MCF 10A (cell line): ENCODE data around the gene ZBTB38. TPM values are rescaled to one million over a fixed set of nuclear protein-coding genes. Genes with fewer than 3 reads are reported as not detected.

Source experiments
- BruUV-seq: library from RNA; stranded (reverse); fragments of 400-500 nt; replicated peaks from 2 replicates; lab custom pipeline; 2021; lab: Mats Ljungman, UMichigan
- CTCF ChIA-PET: fragments of 300-600 bp; sonication (Branson Sonifier 250); formaldehyde crosslinking; extraction: SDS; loops from one replicate; lab custom pipeline; 2021; ENCODE audit warnings: antibody characterized with exemption, inconsistent platforms; lab: Yijun Ruan, JAX
- POLR2A ChIA-PET: fragments of 300-600, 350-650 bp; sonication (Branson Sonifier 250); formaldehyde crosslinking; extraction: SDS; loops from one replicate; lab custom pipeline; 2020; ENCODE audit warnings: antibody characterized with exemption, inconsistent platforms; lab: Yijun Ruan, JAX
- DNase-seq: peaks from one replicate; pipeline ENCODE4 v3.0.0-alpha.2; 2018; ENCODE audit not compliant: unreplicated experiment
- H3K27ac Mint-ChIP-seq: one replicate; pipeline ENCODE4 v1.8.0; 2022; ENCODE audit warnings: mild to moderate bottlenecking, low read depth, mixed read lengths; ENCODE audit not compliant: unreplicated experiment
- H3K27me3 Mint-ChIP-seq: one replicate; pipeline ENCODE4 v1.8.0; 2022; ENCODE audit warnings: mixed read lengths; ENCODE audit not compliant: insufficient read depth, unreplicated experiment
- H3K36me3 Mint-ChIP-seq: one replicate; pipeline ENCODE4 v1.8.0; 2022; ENCODE audit warnings: mild to moderate bottlenecking, moderate library complexity, mixed read lengths; ENCODE audit not compliant: insufficient read depth, unreplicated experiment
- H3K4me1 Mint-ChIP-seq: one replicate; pipeline ENCODE4 v1.8.0; 2022; ENCODE audit warnings: mixed read lengths; ENCODE audit not compliant: insufficient read depth, unreplicated experiment
- H3K4me3 Mint-ChIP-seq: one replicate; pipeline ENCODE4 v1.8.0; 2022; ENCODE audit warnings: mild to moderate bottlenecking, moderate library complexity, mixed read lengths; ENCODE audit not compliant: unreplicated experiment
- H3K9me3 Mint-ChIP-seq: one replicate; pipeline ENCODE4 v1.8.0; 2022; ENCODE audit warnings: mixed read lengths; ENCODE audit not compliant: unreplicated experiment
- CTCF ChIP-seq: fragments of 200-600 bp; IDR thresholded peaks from one replicate; pipeline ENCODE4 v1.8.0; 2022; ENCODE audit warnings: antibody characterized with exemption, mild to moderate bottlenecking; ENCODE audit not compliant: unreplicated experiment
- intact Hi-C: fragments of 100-400 bp; cut with micrococcal nuclease; formaldehyde crosslinking; loops from 2 replicates; pipeline ENCODE4 v1.14.1; 2022
- total RNA-seq: library from RNA; stranded (reverse); gene quantifications from 2 replicates; pipeline ENCODE4 v1.2.3, GENCODE V29; 2022

The ZBTB38 gene
- total RNA-seq, 1 experiment from 2014 or later: 168 TPM

- ChIA-PET CTCF (interaction anchor here (0.6 to 0.9 kb wide), 5 partner anchors 66 to 143 kb away, joined by 3 read pairs; no protein-coding TSS in a partner anchor), POLR2A (interaction anchor here (0.6 to 1.6 kb wide), 7 partner anchors 8 to 94 kb away, joined by 3 to 6 read pairs (median 4); no protein-coding TSS in a partner anchor)
- Mint-ChIP-seq H3K4me1 (peaks cover 36% of the 10 kb centered on the region), H3K36me3 (peaks cover 68% of the 10 kb centered on the region), H3K9me3 (no peaks in the 10 kb centered on the region), H3K27ac (peak overlapping the region; percentile 66), H3K27me3 (no peaks in the 10 kb centered on the region), H3K4me3 (peak overlapping the region; percentile 10)
- no peak for TF ChIP-seq CTCF
- DNase-seq: peak; percentile 49
- BruUV-seq: no TSS peak
- intact Hi-C loops: no loop called here
Observed at GRCh38 chr3:141392897-141393734, 24.8 kb downstream of the ZBTB38 start.

- intact Hi-C loops: no loop called here
- CTCF ChIA-PET: interaction anchor here (0.6 to 0.7 kb wide), 2 partner anchors 99 to 143 kb away, joined by 3 read pairs; no protein-coding TSS in a partner anchor
- no peak for DNase-seq
- BruUV-seq: no TSS peak
- POLR2A ChIA-PET: interaction anchor here (0.9 to 1.2 kb wide), 4 partner anchors 13 to 28 kb away, joined by 3 to 6 read pairs (median 4); no protein-coding TSS in a partner anchor
- Mint-ChIP-seq H3K36me3 (peaks cover 65% of the 10 kb centered on the region), H3K4me1 (peaks cover 34% of the 10 kb centered on the region), H3K4me3 (no peak overlapping the region), H3K27me3 (no peaks in the 10 kb centered on the region), H3K27ac (peak overlapping the region; percentile 66), H3K9me3 (no peaks in the 10 kb centered on the region)
- no peak for TF ChIP-seq CTCF
Observed at GRCh38 chr3:141393735-141394076, 25.4 kb downstream of the ZBTB38 start.

- ChIA-PET CTCF (interaction anchor here (0.7 to 0.8 kb wide), 2 partner anchors 27 to 46 kb away, joined by 3 read pairs; no protein-coding TSS in a partner anchor), POLR2A (interaction anchor here (0.6 kb wide), 1 partner anchor 865 kb away, joined by 4 read pairs; no protein-coding TSS in a partner anchor)
- intact Hi-C loops: no loop called here
- H3K9me3 Mint-ChIP-seq: no peaks in the 10 kb centered on the region
- no peak for TF ChIP-seq CTCF
- no peak for DNase-seq
- H3K36me3 Mint-ChIP-seq: peaks cover 61% of the 10 kb centered on the region
- no peak overlapping the region for H3K4me3 Mint-ChIP-seq
- H3K27me3 Mint-ChIP-seq: no peaks in the 10 kb centered on the region
- H3K4me1 Mint-ChIP-seq: peaks cover 31% of the 10 kb centered on the region
- no peak overlapping the region for H3K27ac Mint-ChIP-seq
- BruUV-seq: no TSS peak
Observed at GRCh38 chr3:141394560-141394959, 26.3 kb downstream of the ZBTB38 start.

- BruUV-seq: no TSS peak
- ChIA-PET POLR2A (no interaction called here), CTCF (interaction anchor here (0.7 to 0.8 kb wide), 2 partner anchors 28 to 46 kb away, joined by 3 read pairs; no protein-coding TSS in a partner anchor)
- no peaks in the 10 kb centered on the region for H3K9me3 Mint-ChIP-seq
- H3K4me3 Mint-ChIP-seq: no peak overlapping the region
- peaks cover 61% of the 10 kb centered on the region for H3K36me3 Mint-ChIP-seq
- intact Hi-C loops: no loop called here
- no peak for DNase-seq
- H3K4me1 Mint-ChIP-seq: peaks cover 33% of the 10 kb centered on the region
- TF ChIP-seq CTCF: no peak
- no peak overlapping the region for H3K27ac Mint-ChIP-seq
- no peaks in the 10 kb centered on the region for H3K27me3 Mint-ChIP-seq
Observed at GRCh38 chr3:141395005-141395589, 26.8 kb downstream of the ZBTB38 start.
